Endothelial cell (in vitro differentiated cells): Measurements from ENCODE around the gene GSX1. TPM values are rescaled to one million over a fixed set of nuclear protein-coding genes. Genes with fewer than 3 reads are reported as not detected.
A peak's percentile ranks its signal among the peaks of the same experiment; 100 is the strongest.

Experiments
- DNase-seq: peaks from one replicate; pipeline ENCODE4 v3.0.0; 2021; ENCODE audit warnings: low spot score
- H3K27ac Mint-ChIP-seq: one replicate; pipeline ENCODE4 v1.8.0; 2021; ENCODE audit warnings: mixed read lengths, inconsistent platforms; ENCODE audit not compliant: unreplicated experiment
- H3K27me3 Mint-ChIP-seq: one replicate; pipeline ENCODE4 v1.8.0; 2021; ENCODE audit warnings: mild to moderate bottlenecking, moderate library complexity, mixed read lengths, inconsistent platforms; ENCODE audit not compliant: unreplicated experiment
- H3K36me3 Mint-ChIP-seq: one replicate; pipeline ENCODE4 v1.8.0; 2021; ENCODE audit warnings: mild to moderate bottlenecking, low read depth, mixed read lengths, inconsistent platforms; ENCODE audit not compliant: unreplicated experiment
- H3K4me1 Mint-ChIP-seq: one replicate; pipeline ENCODE4 v1.8.0; 2021; ENCODE audit warnings: mild to moderate bottlenecking, mixed read lengths, inconsistent platforms; ENCODE audit not compliant: unreplicated experiment
- H3K4me3 Mint-ChIP-seq: one replicate; pipeline ENCODE4 v1.8.0; 2021; ENCODE audit warnings: mild to moderate bottlenecking, mixed read lengths, inconsistent platforms; ENCODE audit not compliant: unreplicated experiment
- H3K9me3 Mint-ChIP-seq: one replicate; pipeline ENCODE4 v1.8.0; 2021; ENCODE audit warnings: mixed read lengths, inconsistent platforms; ENCODE audit not compliant: unreplicated experiment
- CTCF ChIP-seq: fragments of 200-600 bp; sonication (generic); IDR thresholded peaks from one replicate; pipeline ENCODE4 v1.5.0; 2021; ENCODE audit warnings: antibody characterized with exemption; ENCODE audit not compliant: unreplicated experiment
- total RNA-seq: library from RNA; stranded (reverse); fragmentation: NEBNext Ultra II Directional; extraction: Animal tissue kit (Norgen Biotek cat#: 25700); gene quantifications from one replicate; pipeline ENCODE4 v1.2.1, GENCODE V29; 2021; ENCODE audit not compliant: unreplicated experiment

Gene GSX1
- total RNA-seq, 1 donor from 2014 or later, result not detected

- DNase-seq, result no peak
- TF ChIP-seq CTCF, result no peak
- Mint-ChIP-seq H3K4me3 (peak overlapping the region; percentile 83), H3K27ac (no peak overlapping the region), H3K4me1 (peaks cover 47% of the 10 kb centered on the region), H3K9me3 (no peaks in the 10 kb centered on the region), H3K36me3 (peaks cover 9% of the 10 kb centered on the region), H3K27me3 (peaks cover 26% of the 10 kb centered on the region)
These were observed 1.5 kb downstream of the GSX1 start for GRCh38 chr13:27793507-27794367.

GRCh38 chr13:27794368-27794691 is 2.0 kb downstream of the GSX1 start:
- H3K9me3 Mint-ChIP-seq, result no peaks in the 10 kb centered on the region
- peak overlapping the region; percentile 68 for H3K27ac Mint-ChIP-seq
- H3K4me1 Mint-ChIP-seq, result peaks cover 44% of the 10 kb centered on the region
- H3K4me3 Mint-ChIP-seq, result peak overlapping the region; percentile 83
- no peak for DNase-seq
- TF ChIP-seq CTCF, result no peak
- peaks cover 22% of the 10 kb centered on the region for H3K27me3 Mint-ChIP-seq
- H3K36me3 Mint-ChIP-seq, result peaks cover 9% of the 10 kb centered on the region

GRCh38 chr13:27794921-27795717 is 2.8 kb downstream of the GSX1 start:
- H3K4me1 Mint-ChIP-seq, result peaks cover 44% of the 10 kb centered on the region
- H3K27ac Mint-ChIP-seq, result no peak overlapping the region

GRCh38 chr13:27795718-27796019 is 3.4 kb downstream of the GSX1 start:
- Mint-ChIP-seq H3K27ac (no peak overlapping the region), H3K4me1 (peaks cover 42% of the 10 kb centered on the region), H3K4me3 (no peak overlapping the region), H3K9me3 (no peaks in the 10 kb centered on the region), H3K27me3 (peaks cover 23% of the 10 kb centered on the region), H3K36me3 (peaks cover 9% of the 10 kb centered on the region)
- TF ChIP-seq CTCF, result no peak
- DNase-seq, result peak; percentile 26

More at GRCh38 chr13:27794921-27795717, 2.8 kb downstream of the GSX1 start:
- Mint-ChIP-seq H3K4me3 (peak overlapping the region; percentile 18), H3K9me3 (no peaks in the 10 kb centered on the region), H3K36me3 (peaks cover 9% of the 10 kb centered on the region), H3K27me3 (peaks cover 23% of the 10 kb centered on the region)
- no peak for DNase-seq
- TF ChIP-seq CTCF, result no peak
